GM19239 (cell line): Measurements from ENCODE around the gene TUBA4A.
"Not testable (repeated sequence)": the region's sequence is repeated elsewhere in the genome, so short reads cannot be mapped to it uniquely, and the experiment has no call there.

Source experiments
- DNase-seq: peaks from one replicate; pipeline ENCODE4 v3.0.0; 2011; ENCODE audit warnings: low spot score; ENCODE audit not compliant: insufficient read length
- FAIRE-seq: peaks from 2 replicates; lab custom pipeline; 2011; peaks lifted over from hg19 to GRCh38; lab: Jason Lieb, UNC

The TUBA4A gene

GRCh38 chr2:219271021-219271420 lies 17.3 kb upstream of the TUBA4A start:
- DNase-seq (no peak), FAIRE-seq (no peak)

GRCh38 chr2:219270055-219270372 lies 16.3 kb upstream of the TUBA4A start:
- DNase-seq (no peak), FAIRE-seq (no peak)

- no peak for DNase-seq
Observed at GRCh38 chr2:219269362-219270054, 15.8 kb upstream of the TUBA4A start.

GRCh38 chr2:219268294-219268693 lies 14.6 kb upstream of the TUBA4A start:
- FAIRE-seq = no peak
- no peak for DNase-seq

More at GRCh38 chr2:219269362-219270054, 15.8 kb upstream of the TUBA4A start:
- FAIRE-seq = no peak

- DNase-seq (no peak), FAIRE-seq (no peak)
Observed at GRCh38 chr2:219266886-219267285, 13.2 kb upstream of the TUBA4A start.

GRCh38 chr2:219266232-219266631 lies 12.5 kb upstream of the TUBA4A start:
- FAIRE-seq (no peak), DNase-seq (no peak)

- DNase-seq (no peak), FAIRE-seq (no peak)
Observed at GRCh38 chr2:219261024-219261855, 7.5 kb upstream of the TUBA4A start.

- not testable (repeated sequence) for FAIRE-seq
Observed at GRCh38 chr2:219258942-219259341, 5.2 kb upstream of the TUBA4A start.

GRCh38 chr2:219254590-219255201 lies 978 bp upstream of the TUBA4A start:
- no peak for DNase-seq
- FAIRE-seq = peak; percentile 84

More at GRCh38 chr2:219258942-219259341, 5.2 kb upstream of the TUBA4A start:
- not testable (repeated sequence) for DNase-seq

GRCh38 chr2:219252900-219253752 lies 592 bp downstream of the TUBA4A start, which contains the start of gene TUBA4B:
TSS of gene TUBA4B (plus strand) at chr2:219253243. CDS start at chr2:219253408, 165 bp downstream.
- DNase-seq = no peak
- peak; percentile 21 for FAIRE-seq

GRCh38 chr2:219252570-219252899 lies 1.2 kb downstream of the TUBA4A start:
- FAIRE-seq (peak; percentile 62), DNase-seq (no peak)

GRCh38 chr2:219252084-219252483 lies 1.6 kb downstream of the TUBA4A start:
- peak; percentile 66 for FAIRE-seq
- DNase-seq = no peak

- FAIRE-seq = no peak
- DNase-seq = no peak
Observed at GRCh38 chr2:219251656-219252055, 2.1 kb downstream of the TUBA4A start.

GRCh38 chr2:219250049-219250781 lies 3.5 kb downstream of the TUBA4A start:
- no peak for DNase-seq
- FAIRE-seq = no peak

- DNase-seq = no peak
Observed at GRCh38 chr2:219249203-219249980, 4.3 kb downstream of the TUBA4A start.

GRCh38 chr2:219248845-219249202 lies 4.9 kb downstream of the TUBA4A start:
- DNase-seq = no peak
- peak; percentile 33 for FAIRE-seq

More at GRCh38 chr2:219249203-219249980, 4.3 kb downstream of the TUBA4A start:
- peak; percentile 93 for FAIRE-seq

- DNase-seq = no peak
- FAIRE-seq = no peak
Observed at GRCh38 chr2:219247678-219248642, 5.8 kb downstream of the TUBA4A start.

- no peak for FAIRE-seq
- DNase-seq = no peak
Observed at GRCh38 chr2:219246559-219246958, 7.2 kb downstream of the TUBA4A start.
